Heart left ventricle (tissue), 13 donors: ENCODE measurements around the gene IGF2BP3.

Experiments
- CTCF ChIP-seq, 12 donors: fragments of 200-600 bp; sonication (generic) in 4 of 12; IDR thresholded peaks; one replicate each; pipeline versions ENCODE4 v1.5.0 to v1.8.0; 2018 to 2022; ENCODE audit warnings: antibody characterized with exemption in 12 of 12, mild to moderate bottlenecking in 5 of 12
- POLR2A ChIP-seq, 2 donors: fragments of 450-650 bp; IDR thresholded peaks; one replicate each; pipeline ENCODE4 v1.6.1; 2017; ENCODE audit warnings: antibody characterized with exemption in 2 of 2, mild to moderate bottlenecking in 2 of 2, moderate library complexity in 2 of 2
- donor health status: ischemic (EF 13 %, LVEDD 7.1; RV severe dilation, severe dysfunction).
- donor health status: DM: no; HTN: yes; CAD: no.
- donor health status: DM: no; HTN: no; CAD: no.
- donor health status: ischemic (EF 25% LVEDD 6.9; RV normal size, moderate dysfunction).
- donor health status: ischemic (EF 25% LVEDD 5.7; RV mildly dilated, moderate dysfunction).
- donor health status: ischemic (EF 35%, LVEDD 5.7; RV mildly dilated, moderate dysfunction).
- donor health status: nonischemic (EF 11% LVEDD 7.7; RV severe dilation, severe dysfunction).
- donor health status: DM: yes; HTN: yes; CAD: no.
- donor health status: PGD.
- donor health status: ischemic (EF 29% LVEDD 5.4; RV normal size, mild dysfunction).
- donor health status: nonischemic (EF 23%, LVEDD 6.1; RV moderate dilation, normal function).

- TF ChIP-seq CTCF (IDR thresholded peaks at IDR 0.05) (no peak), POLR2A (IDR thresholded peaks at IDR 0.05) (no peak)
These were observed 134.2 kb downstream of the IGF2BP3 start for GRCh38 chr7:23336086-23336485.
